ENCODE results near the gene IRF2BPL. TPM values are rescaled to one million over a fixed set of nuclear protein-coding genes. Genes with fewer than 3 reads are reported as not detected.

IRF2BPL gene
- total and polyA plus RNA-seq, 9 of the 15 experiments (the other 6 are each of a cell fraction or from before 2014, with no cell fraction given): 0.52 to 21.6 (median 2.5) TPM

GRCh38 chr14:77040059-77040740, 11.7 kb upstream of the IRF2BPL start (continued):
- TF ChIP-seq CHD7 (IDR thresholded peaks at IDR 0.05; ENCODE audit: low read depth, low read length) (no peak), HNRNPL (IDR thresholded peaks at IDR 0.05; ENCODE audit: low read depth, low read length) (no peak), SMARCC2 (IDR thresholded peaks at IDR 0.05; ENCODE audit: low read depth) (no peak), GMEB1 (CRISPR knock-in tag; IDR thresholded peaks at IDR 0.05) (no peak), PBX2 (CRISPR knock-in tag; IDR thresholded peaks at IDR 0.05; ENCODE audit: low read depth) (no peak), PBX2 (tag; conservative IDR thresholded peaks at IDR 0.05; ENCODE audit: low read depth) (peak; percentile 49; the same call in 1 of the 2 replicates), STAT5A (IDR thresholded peaks at IDR 0.05; ENCODE audit: borderline replicate concordance, low read length) (peak; percentile 41; the same call in 1 of the 2 replicates), GABPB2 (CRISPR knock-in tag; conservative IDR thresholded peaks at IDR 0.05) (no peak), ZBTB43 (CRISPR knock-in tag; IDR thresholded peaks at IDR 0.05) (no peak), KLF1 (tag; IDR thresholded peaks at IDR 0.05) (no peak)

All from K562 (cell line).